ENCODE results near the gene HSPB8.

The HSPB8 gene

DNA sequence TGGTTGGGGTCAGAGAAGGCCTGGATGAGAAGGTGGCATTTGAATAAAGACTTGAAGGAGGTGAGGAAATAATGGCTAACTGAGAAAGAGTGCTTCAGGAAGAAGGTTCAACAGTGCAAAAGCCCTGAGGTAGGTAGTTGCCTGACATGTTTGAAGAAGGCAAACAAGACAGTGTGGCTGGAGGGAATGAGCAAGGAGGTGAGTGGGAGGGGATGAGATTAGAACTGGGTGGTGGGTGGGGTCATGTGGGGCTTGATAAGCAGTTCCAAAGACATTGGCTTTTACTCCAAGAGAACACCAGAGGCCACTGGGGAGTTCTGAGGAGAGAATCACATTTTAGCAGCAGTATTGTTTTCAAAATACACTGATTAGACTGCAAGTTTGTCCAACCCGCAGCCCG lies 50.5 kb downstream of the HSPB8 start:
- Histone ChIP-seq H3K36me3 (ENCODE audit: control insufficient read depth in 2 of 2, insufficient read depth in 2 of 2, low read length in 2 of 2) (no peaks in the 10 kb centered on the region), H3K9me3 (ENCODE audit: control insufficient read depth in 2 of 2, low read length in 2 of 2) (peaks cover 0 to 2% of the 10 kb centered on the region in 2 donors), H3K9ac (ENCODE audit: low read depth in 1 of 2, low read length in 2 of 2) (no peak overlapping the region), H3K4me1 (ENCODE audit: control insufficient read depth in 2 of 2, insufficient read depth in 2 of 2, low read length in 2 of 2) (no peaks in the 10 kb centered on the region), H3K27ac (ENCODE audit: low read depth in 2 of 2, low read length in 2 of 2) (no peak overlapping the region), H3K27me3 (ENCODE audit: control insufficient read depth in 2 of 2, insufficient read depth in 2 of 2, low read length in 2 of 2) (peaks cover 3% of the 10 kb centered on the region in 2 donors), H3K4me3 (ENCODE audit: low read length in 2 of 2) (no peak overlapping the region)

DNA sequence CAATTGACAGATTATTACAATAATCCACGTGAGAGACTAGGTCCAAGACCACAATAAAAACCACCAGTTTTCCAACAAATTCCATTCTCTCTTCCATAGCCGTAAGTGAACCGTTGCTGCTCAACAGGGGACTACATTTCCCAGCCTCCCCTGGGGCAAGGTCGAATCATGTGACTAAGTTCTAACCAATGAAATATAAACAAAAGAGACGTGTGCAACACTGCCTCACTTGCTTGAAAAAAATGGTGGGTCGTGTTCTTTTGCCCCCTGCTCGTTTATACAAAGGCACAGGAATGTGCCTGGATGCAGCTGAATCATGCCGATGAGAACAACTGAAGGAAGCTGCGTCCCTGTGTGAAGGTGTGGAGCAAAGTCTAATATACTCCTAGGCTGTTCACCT lies 51.1 kb downstream of the HSPB8 start:
- no peak overlapping the region for H3K27ac ChIP-seq (ENCODE audit: low read depth in 2 of 2, low read length in 2 of 2)
- H3K4me1 ChIP-seq (ENCODE audit: control insufficient read depth in 2 of 2, insufficient read depth in 2 of 2, low read length in 2 of 2), result no peaks in the 10 kb centered on the region
- H3K9ac ChIP-seq (ENCODE audit: low read depth in 1 of 2, low read length in 2 of 2), result no peak overlapping the region
- H3K9me3 ChIP-seq (ENCODE audit: control insufficient read depth in 2 of 2, low read length in 2 of 2), result peaks cover 0 to 2% of the 10 kb centered on the region in 2 donors
- H3K4me3 ChIP-seq (ENCODE audit: low read length in 2 of 2), result peak overlapping the region in 1 of 2 donors; percentile 20
- no peaks in the 10 kb centered on the region for H3K36me3 ChIP-seq (ENCODE audit: control insufficient read depth in 2 of 2, insufficient read depth in 2 of 2, low read length in 2 of 2)
- H3K27me3 ChIP-seq (ENCODE audit: control insufficient read depth in 2 of 2, insufficient read depth in 2 of 2, low read length in 2 of 2), result peaks cover 3% of the 10 kb centered on the region in 2 donors

DNA sequence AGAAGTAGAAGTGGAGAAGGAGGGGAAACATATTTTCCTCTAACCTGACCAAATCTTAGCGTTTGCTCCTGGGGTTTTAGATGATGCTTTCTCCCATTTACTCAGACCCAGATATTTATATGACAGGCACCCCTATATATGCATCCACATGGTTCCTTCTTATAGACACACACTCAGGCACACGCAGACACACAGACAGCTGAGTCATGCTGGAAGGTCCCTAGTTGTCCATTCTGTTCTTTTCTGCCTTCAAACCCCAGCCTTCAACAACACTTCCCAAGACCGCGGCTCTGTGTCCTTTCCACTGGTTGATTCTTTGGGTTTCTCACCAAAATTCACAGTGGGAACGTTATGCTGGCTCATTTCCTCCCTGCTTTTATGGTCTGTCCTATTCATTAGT lies 52.1 kb downstream of the HSPB8 start:
- Histone ChIP-seq H3K27me3 (ENCODE audit: control insufficient read depth in 2 of 2, insufficient read depth in 2 of 2, low read length in 2 of 2) (peaks cover 0 to 3% of the 10 kb centered on the region in 2 donors), H3K27ac (ENCODE audit: low read depth in 2 of 2, low read length in 2 of 2) (no peak overlapping the region), H3K9me3 (ENCODE audit: control insufficient read depth in 2 of 2, low read length in 2 of 2) (peaks cover 0 to 2% of the 10 kb centered on the region in 2 donors), H3K9ac (ENCODE audit: low read depth in 1 of 2, low read length in 2 of 2) (no peak overlapping the region), H3K4me1 (ENCODE audit: control insufficient read depth in 2 of 2, insufficient read depth in 2 of 2, low read length in 2 of 2) (no peaks in the 10 kb centered on the region), H3K36me3 (ENCODE audit: control insufficient read depth in 2 of 2, insufficient read depth in 2 of 2, low read length in 2 of 2) (no peaks in the 10 kb centered on the region), H3K4me3 (ENCODE audit: low read length in 2 of 2) (no peak overlapping the region)

DNA sequence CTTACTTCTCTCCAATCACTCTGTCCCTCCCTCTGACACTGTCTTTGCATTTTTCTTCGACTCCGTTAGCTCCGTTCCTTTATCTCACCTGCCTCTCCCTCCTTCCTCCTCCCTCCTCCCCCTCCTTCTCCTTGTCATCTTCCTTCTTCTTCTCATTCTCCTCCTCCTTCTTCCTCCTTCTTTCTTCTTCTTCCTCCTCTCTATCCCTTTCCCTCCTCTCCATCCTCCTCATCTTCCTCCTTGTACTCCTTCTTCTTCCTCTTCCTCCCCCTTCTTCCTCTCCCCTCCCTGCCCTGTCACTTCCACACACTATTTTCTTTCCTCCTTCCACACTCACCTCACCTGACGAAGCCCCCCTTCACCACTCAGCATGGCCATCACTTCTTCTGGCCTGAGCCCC lies 53.0 kb downstream of the HSPB8 start:
- Histone ChIP-seq H3K4me1 (ENCODE audit: control insufficient read depth in 2 of 2, insufficient read depth in 2 of 2, low read length in 2 of 2) (no peaks in the 10 kb centered on the region), H3K9me3 (ENCODE audit: control insufficient read depth in 2 of 2, low read length in 2 of 2) (peaks cover 0 to 2% of the 10 kb centered on the region in 2 donors), H3K36me3 (ENCODE audit: control insufficient read depth in 2 of 2, insufficient read depth in 2 of 2, low read length in 2 of 2) (no peaks in the 10 kb centered on the region), H3K27ac (ENCODE audit: low read depth in 2 of 2, low read length in 2 of 2) (no peak overlapping the region), H3K9ac (ENCODE audit: low read depth in 1 of 2, low read length in 2 of 2) (no peak overlapping the region), H3K27me3 (ENCODE audit: control insufficient read depth in 2 of 2, insufficient read depth in 2 of 2, low read length in 2 of 2) (peaks cover 0 to 3% of the 10 kb centered on the region in 2 donors), H3K4me3 (ENCODE audit: low read length in 2 of 2) (no peak overlapping the region)

DNA sequence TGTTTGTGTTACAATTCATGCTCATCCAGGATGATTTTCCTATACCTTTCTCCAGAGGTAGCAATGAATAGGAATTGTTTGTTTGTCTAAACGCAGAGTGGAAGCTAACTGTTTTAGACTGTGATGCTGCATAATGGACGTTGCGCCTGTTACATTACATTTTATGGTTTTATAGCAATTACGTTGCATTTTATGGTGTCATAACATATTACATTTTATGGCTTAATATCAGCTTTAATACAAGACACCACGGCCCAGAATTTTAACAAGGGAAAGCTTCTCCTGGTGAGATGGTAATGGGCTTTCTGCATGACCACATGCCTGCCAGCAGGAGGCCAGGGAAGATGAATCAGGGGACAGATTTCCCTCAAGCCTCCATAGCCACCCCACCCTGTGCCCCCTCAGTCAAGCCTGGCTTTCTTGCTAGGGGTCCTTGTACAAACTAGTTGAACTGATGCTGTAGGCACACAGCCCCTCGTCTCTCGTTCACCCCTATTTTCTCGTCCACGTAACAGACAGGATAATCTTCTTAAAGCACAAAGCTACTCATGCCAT lies 56.5 kb downstream of the HSPB8 start:
- Histone ChIP-seq H3K27ac (ENCODE audit: low read depth in 2 of 2, low read length in 2 of 2) (no peak overlapping the region), H3K4me1 (ENCODE audit: control insufficient read depth in 2 of 2, insufficient read depth in 2 of 2, low read length in 2 of 2) (no peaks in the 10 kb centered on the region), H3K4me3 (ENCODE audit: low read length in 2 of 2) (no peak overlapping the region), H3K36me3 (ENCODE audit: control insufficient read depth in 2 of 2, insufficient read depth in 2 of 2, low read length in 2 of 2) (no peaks in the 10 kb centered on the region), H3K9me3 (ENCODE audit: control insufficient read depth in 2 of 2, low read length in 2 of 2) (no peaks in the 10 kb centered on the region), H3K9ac (ENCODE audit: low read depth in 1 of 2, low read length in 2 of 2) (no peak overlapping the region), H3K27me3 (ENCODE audit: control insufficient read depth in 2 of 2, insufficient read depth in 2 of 2, low read length in 2 of 2) (peaks cover 0 to 3% of the 10 kb centered on the region in 2 donors)

GRCh38 chr12:119236372-119236771 lies 57.6 kb downstream of the HSPB8 start:
- Histone ChIP-seq H3K9me3 (ENCODE audit: control insufficient read depth in 2 of 2, low read length in 2 of 2) (no peaks in the 10 kb centered on the region), H3K27ac (ENCODE audit: low read depth in 2 of 2, low read length in 2 of 2) (no peak overlapping the region), H3K9ac (ENCODE audit: low read depth in 1 of 2, low read length in 2 of 2) (no peak overlapping the region), H3K4me1 (ENCODE audit: control insufficient read depth in 2 of 2, insufficient read depth in 2 of 2, low read length in 2 of 2) (no peaks in the 10 kb centered on the region), H3K4me3 (ENCODE audit: low read length in 2 of 2) (no peak overlapping the region), H3K27me3 (ENCODE audit: control insufficient read depth in 2 of 2, insufficient read depth in 2 of 2, low read length in 2 of 2) (peaks cover 0 to 3% of the 10 kb centered on the region in 2 donors), H3K36me3 (ENCODE audit: control insufficient read depth in 2 of 2, insufficient read depth in 2 of 2, low read length in 2 of 2) (no peaks in the 10 kb centered on the region)

GRCh38 chr12:119239040-119239439 lies 60.3 kb downstream of the HSPB8 start:
- Histone ChIP-seq H3K9me3 (ENCODE audit: control insufficient read depth in 2 of 2, low read length in 2 of 2) (no peaks in the 10 kb centered on the region), H3K36me3 (ENCODE audit: control insufficient read depth in 2 of 2, insufficient read depth in 2 of 2, low read length in 2 of 2) (no peaks in the 10 kb centered on the region), H3K9ac (ENCODE audit: low read depth in 1 of 2, low read length in 2 of 2) (no peak overlapping the region), H3K4me3 (ENCODE audit: low read length in 2 of 2) (no peak overlapping the region), H3K4me1 (ENCODE audit: control insufficient read depth in 2 of 2, insufficient read depth in 2 of 2, low read length in 2 of 2) (no peaks in the 10 kb centered on the region), H3K27ac (ENCODE audit: low read depth in 2 of 2, low read length in 2 of 2) (no peak overlapping the region), H3K27me3 (ENCODE audit: control insufficient read depth in 2 of 2, insufficient read depth in 2 of 2, low read length in 2 of 2) (peaks cover 0 to 2% of the 10 kb centered on the region in 2 donors)

- Histone ChIP-seq H3K9me3 (ENCODE audit: control insufficient read depth in 2 of 2, low read length in 2 of 2) (no peaks in the 10 kb centered on the region), H3K27me3 (ENCODE audit: control insufficient read depth in 2 of 2, insufficient read depth in 2 of 2, low read length in 2 of 2) (no peaks in the 10 kb centered on the region), H3K36me3 (ENCODE audit: control insufficient read depth in 2 of 2, insufficient read depth in 2 of 2, low read length in 2 of 2) (no peaks in the 10 kb centered on the region), H3K4me3 (ENCODE audit: low read length in 2 of 2) (no peak overlapping the region), H3K27ac (ENCODE audit: low read depth in 2 of 2, low read length in 2 of 2) (no peak overlapping the region), H3K9ac (ENCODE audit: low read depth in 1 of 2, low read length in 2 of 2) (no peak overlapping the region), H3K4me1 (ENCODE audit: control insufficient read depth in 2 of 2, insufficient read depth in 2 of 2, low read length in 2 of 2) (no peaks in the 10 kb centered on the region)
These were observed 62.3 kb downstream of the HSPB8 start for GRCh38 chr12:119241049-119241448.

DNA sequence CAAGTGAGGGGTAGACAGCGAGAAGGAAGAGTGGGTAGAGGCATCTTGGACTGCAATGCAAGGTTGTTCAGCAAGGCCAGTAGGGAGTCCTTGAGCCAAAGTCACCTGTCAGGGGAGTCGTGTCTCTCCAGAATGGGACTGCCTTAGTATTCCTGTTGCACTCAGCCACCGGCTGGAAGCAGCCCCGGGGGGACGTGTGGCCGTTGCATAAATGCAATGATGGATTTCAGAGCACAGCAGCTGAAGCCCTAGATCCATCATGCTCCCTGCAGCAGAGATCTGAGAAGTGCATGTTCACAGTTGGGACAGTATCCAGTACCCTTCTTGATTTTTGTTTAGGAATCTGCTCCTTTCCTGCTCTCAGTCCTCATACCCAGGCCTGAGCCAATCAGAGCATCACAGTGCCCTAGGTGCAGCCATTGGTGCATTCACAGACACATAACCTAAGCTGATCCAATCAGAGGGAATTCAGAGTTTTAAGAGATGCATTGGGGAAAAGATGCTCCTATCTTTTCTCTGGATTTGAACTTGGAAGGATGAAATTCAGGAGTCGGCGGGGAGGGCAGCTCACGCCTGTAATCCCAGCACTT lies 62.9 kb downstream of the HSPB8 start:
- Histone ChIP-seq H3K9ac (ENCODE audit: low read depth in 1 of 2, low read length in 2 of 2) (no peak overlapping the region), H3K4me1 (ENCODE audit: control insufficient read depth in 2 of 2, insufficient read depth in 2 of 2, low read length in 2 of 2) (no peaks in the 10 kb centered on the region)

More for the DNA sequence above, 62.9 kb downstream of the HSPB8 start:
- H3K27me3 ChIP-seq (ENCODE audit: control insufficient read depth in 2 of 2, insufficient read depth in 2 of 2, low read length in 2 of 2), result no peaks in the 10 kb centered on the region
- no peaks in the 10 kb centered on the region for H3K9me3 ChIP-seq (ENCODE audit: control insufficient read depth in 2 of 2, low read length in 2 of 2)
- H3K27ac ChIP-seq (ENCODE audit: low read depth in 2 of 2, low read length in 2 of 2), result no peak overlapping the region
- no peak overlapping the region for H3K4me3 ChIP-seq (ENCODE audit: low read length in 2 of 2)
- no peaks in the 10 kb centered on the region for H3K36me3 ChIP-seq (ENCODE audit: control insufficient read depth in 2 of 2, insufficient read depth in 2 of 2, low read length in 2 of 2)
